SK-N-SH (cell line): ENCODE results near the gene PPFIBP2.

Experiments used
- GABPA ChIP-seq: IDR thresholded peaks from 2 replicates; pipeline ENCODE4 v1.4.0; 2012; ENCODE audit warnings: low read depth, mild to moderate bottlenecking
- RFX5 ChIP-seq: IDR thresholded peaks from 2 replicates; pipeline ENCODE4 v1.6.1; 2012; ENCODE audit warnings: mild to moderate bottlenecking, improper control_type of control experiment, low read length
- SMC3 ChIP-seq: IDR thresholded peaks from 2 replicates; pipeline ENCODE4 v1.6.1; 2012; ENCODE audit warnings: low read depth, low read length, improper control_type of control experiment
- TAF1 ChIP-seq: IDR thresholded peaks from 2 replicates; pipeline ENCODE4 v1.6.1; 2012; ENCODE audit warnings: low read depth, mild to moderate bottlenecking, low read length, moderate library complexity, borderline replicate concordance
- YY1 ChIP-seq: IDR thresholded peaks from 2 replicates; pipeline ENCODE4 v1.4.0; 2012; ENCODE audit warnings: low read depth, mild to moderate bottlenecking
- TF ChIP-seq, protein P1 (sequence below): fragments of 200-600 bp; sonication (generic); IDR thresholded peaks from 2 replicates; pipeline ENCODE4 v1.6.1; 2017; ENCODE audit warnings: antibody characterized with exemption, mild to moderate bottlenecking, moderate library complexity
- TF ChIP-seq, protein P2 (sequence below): fragments of 150-350 bp; IDR thresholded peaks from 2 replicates; pipeline ENCODE4 v1.6.1; 2016; ENCODE audit warnings: mild to moderate bottlenecking, low read depth, low read length
- TF ChIP-seq, protein P3 (sequence below): IDR thresholded peaks from 2 replicates; pipeline ENCODE4 v1.4.0; 2012; ENCODE audit warnings: low read depth

DNA sequence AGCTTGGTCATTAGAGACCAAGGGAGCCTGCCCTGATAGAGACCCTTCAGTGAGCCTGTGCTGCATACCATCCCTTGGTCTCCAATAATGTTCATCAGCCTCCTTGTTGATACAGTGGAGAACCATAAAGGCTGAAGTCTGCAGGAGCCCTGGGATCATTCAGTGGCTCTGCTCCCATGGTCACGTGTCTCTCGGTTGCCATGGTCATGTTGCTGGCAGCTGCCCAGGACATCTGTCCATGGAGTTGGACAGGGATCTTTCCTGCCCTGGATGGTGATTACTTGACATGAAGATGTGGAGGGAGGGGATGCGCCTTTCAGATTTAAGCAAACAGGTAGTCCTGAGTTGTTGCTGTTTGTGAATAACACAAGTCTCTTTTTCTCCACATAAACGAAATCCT, 121.3 kb downstream of the PPFIBP2 start:
- TF ChIP-seq, protein P1, sequence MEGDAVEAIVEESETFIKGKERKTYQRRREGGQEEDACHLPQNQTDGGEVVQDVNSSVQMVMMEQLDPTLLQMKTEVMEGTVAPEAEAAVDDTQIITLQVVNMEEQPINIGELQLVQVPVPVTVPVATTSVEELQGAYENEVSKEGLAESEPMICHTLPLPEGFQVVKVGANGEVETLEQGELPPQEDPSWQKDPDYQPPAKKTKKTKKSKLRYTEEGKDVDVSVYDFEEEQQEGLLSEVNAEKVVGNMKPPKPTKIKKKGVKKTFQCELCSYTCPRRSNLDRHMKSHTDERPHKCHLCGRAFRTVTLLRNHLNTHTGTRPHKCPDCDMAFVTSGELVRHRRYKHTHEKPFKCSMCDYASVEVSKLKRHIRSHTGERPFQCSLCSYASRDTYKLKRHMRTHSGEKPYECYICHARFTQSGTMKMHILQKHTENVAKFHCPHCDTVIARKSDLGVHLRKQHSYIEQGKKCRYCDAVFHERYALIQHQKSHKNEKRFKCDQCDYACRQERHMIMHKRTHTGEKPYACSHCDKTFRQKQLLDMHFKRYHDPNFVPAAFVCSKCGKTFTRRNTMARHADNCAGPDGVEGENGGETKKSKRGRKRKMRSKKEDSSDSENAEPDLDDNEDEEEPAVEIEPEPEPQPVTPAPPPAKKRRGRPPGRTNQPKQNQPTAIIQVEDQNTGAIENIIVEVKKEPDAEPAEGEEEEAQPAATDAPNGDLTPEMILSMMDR: no peak
- no peak for TF ChIP-seq TAF1
- TF ChIP-seq, protein P2, sequence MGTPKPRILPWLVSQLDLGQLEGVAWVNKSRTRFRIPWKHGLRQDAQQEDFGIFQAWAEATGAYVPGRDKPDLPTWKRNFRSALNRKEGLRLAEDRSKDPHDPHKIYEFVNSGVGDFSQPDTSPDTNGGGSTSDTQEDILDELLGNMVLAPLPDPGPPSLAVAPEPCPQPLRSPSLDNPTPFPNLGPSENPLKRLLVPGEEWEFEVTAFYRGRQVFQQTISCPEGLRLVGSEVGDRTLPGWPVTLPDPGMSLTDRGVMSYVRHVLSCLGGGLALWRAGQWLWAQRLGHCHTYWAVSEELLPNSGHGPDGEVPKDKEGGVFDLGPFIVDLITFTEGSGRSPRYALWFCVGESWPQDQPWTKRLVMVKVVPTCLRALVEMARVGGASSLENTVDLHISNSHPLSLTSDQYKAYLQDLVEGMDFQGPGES: no peak
- TF ChIP-seq YY1: no peak
- no peak for TF ChIP-seq RFX5
- TF ChIP-seq, protein P3, sequence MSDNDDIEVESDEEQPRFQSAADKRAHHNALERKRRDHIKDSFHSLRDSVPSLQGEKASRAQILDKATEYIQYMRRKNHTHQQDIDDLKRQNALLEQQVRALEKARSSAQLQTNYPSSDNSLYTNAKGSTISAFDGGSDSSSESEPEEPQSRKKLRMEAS: no peak
- no peak for TF ChIP-seq SMC3
- no peak for TF ChIP-seq GABPA
